ENCODE measurements around the gene AVP. TPM values are rescaled to one million over a fixed set of nuclear protein-coding genes. Genes with fewer than 3 reads are reported as not detected.

The AVP gene
- polyA plus RNA-seq, 1 donor (not counting 4 experiments of a cell fraction or from before 2014, with no cell fraction given): not detected

GRCh38 chr20:3111507-3111906, 27.0 kb upstream of the AVP start:
- DNase-seq (ENCODE audit: low read depth, low spot score) (no peak), FAIRE-seq (no peak)
- dilution Hi-C loops (cut with MboI; ENCODE audit: extremely low pct_ligation_motif_present, low sequenced_read_pairs): no loop called here
- no peaks in the 10 kb centered on the region for H3K79me2 ChIP-seq (ENCODE audit: control insufficient read depth, insufficient read depth, low read length)
- no peak overlapping the region for H3K4me2 ChIP-seq (ENCODE audit: control insufficient read depth, extremely low read depth, insufficient read depth, low read depth, low read length)
- H4K20me1 ChIP-seq (ENCODE audit: control insufficient read depth, extremely low read depth, insufficient read depth, low read length): peaks cover 6% of the 10 kb centered on the region
- no peaks in the 10 kb centered on the region for H3K9me1 ChIP-seq (ENCODE audit: control insufficient read depth, extremely low read depth, insufficient read depth, low read length)
- H3K9me3 ChIP-seq (ENCODE audit: control insufficient read depth, low read depth, low read length): no peaks in the 10 kb centered on the region
- no peak overlapping the region for H3K27ac ChIP-seq (ENCODE audit: control insufficient read depth, insufficient read depth, low read length)
- no peak overlapping the region for H3K9ac ChIP-seq (ENCODE audit: control insufficient read depth, extremely low read depth, insufficient read depth, low read length)
- no peaks in the 10 kb centered on the region for H3K4me1 ChIP-seq (ENCODE audit: control insufficient read depth, extremely low read depth, insufficient read depth, low read length)
- no peak overlapping the region for H2AFZ ChIP-seq (ENCODE audit: control insufficient read depth, low read length)
- TF ChIP-seq EZH2 (IDR thresholded peaks at IDR 0.05; ENCODE audit: low read length): no peak
- TF ChIP-seq CTCF (optimal IDR thresholded peaks at IDR 0.05 in 1 of 3, IDR thresholded peaks at IDR 0.05 in 1 of 3, conservative IDR thresholded peaks at IDR 0.05 in 1 of 3; ENCODE audit: extremely low read depth in 1 of 3, insufficient read depth in 2 of 3, low read length in 3 of 3): no peak
- peaks cover 1 to 4% of the 10 kb centered on the region in 2 experiments for H3K36me3 ChIP-seq (ENCODE audit: control insufficient read depth in 2 of 2, extremely low read depth in 1 of 2, insufficient read depth in 2 of 2, low read length in 2 of 2)
- H3K27me3 ChIP-seq (ENCODE audit: control insufficient read depth, extremely low read depth, insufficient read depth, low read length): no peaks in the 10 kb centered on the region
- H3K4me3 ChIP-seq (ENCODE audit: control insufficient read depth in 2 of 3, extremely low read depth in 1 of 3, insufficient read depth in 2 of 3, low read depth in 1 of 3, low read length in 3 of 3): no peak overlapping the region

- Histone ChIP-seq H3K4me3 (ENCODE audit: control insufficient read depth in 2 of 3, extremely low read depth in 1 of 3, insufficient read depth in 2 of 3, low read depth in 1 of 3, low read length in 3 of 3) (no peak overlapping the region), H3K79me2 (ENCODE audit: control insufficient read depth, insufficient read depth, low read length) (no peaks in the 10 kb centered on the region), H3K9ac (ENCODE audit: control insufficient read depth, extremely low read depth, insufficient read depth, low read length) (no peak overlapping the region), H3K4me1 (ENCODE audit: control insufficient read depth, extremely low read depth, insufficient read depth, low read length) (no peaks in the 10 kb centered on the region), H3K27me3 (ENCODE audit: control insufficient read depth, extremely low read depth, insufficient read depth, low read length) (no peaks in the 10 kb centered on the region), H3K27ac (ENCODE audit: control insufficient read depth, insufficient read depth, low read length) (no peak overlapping the region), H3K9me1 (ENCODE audit: control insufficient read depth, extremely low read depth, insufficient read depth, low read length) (no peaks in the 10 kb centered on the region), H4K20me1 (ENCODE audit: control insufficient read depth, extremely low read depth, insufficient read depth, low read length) (peaks cover 4% of the 10 kb centered on the region), H3K4me2 (ENCODE audit: control insufficient read depth, extremely low read depth, insufficient read depth, low read depth, low read length) (no peak overlapping the region), H3K9me3 (ENCODE audit: control insufficient read depth, low read depth, low read length) (no peaks in the 10 kb centered on the region), H2AFZ (ENCODE audit: control insufficient read depth, low read length) (no peak overlapping the region), H3K36me3 (ENCODE audit: control insufficient read depth in 2 of 2, extremely low read depth in 1 of 2, insufficient read depth in 2 of 2, low read length in 2 of 2) (peaks cover 0 to 4% of the 10 kb centered on the region in 2 experiments)
- FAIRE-seq: no peak
- dilution Hi-C loops (cut with MboI; ENCODE audit: extremely low pct_ligation_motif_present, low sequenced_read_pairs): no loop called here
- no peak for TF ChIP-seq EZH2 (IDR thresholded peaks at IDR 0.05; ENCODE audit: low read length)
- TF ChIP-seq CTCF (optimal IDR thresholded peaks at IDR 0.05 in 1 of 3, IDR thresholded peaks at IDR 0.05 in 1 of 3, conservative IDR thresholded peaks at IDR 0.05 in 1 of 3; ENCODE audit: extremely low read depth in 1 of 3, insufficient read depth in 2 of 3, low read length in 3 of 3): no peak
- DNase-seq (ENCODE audit: low read depth, low spot score): no peak
These were observed 25.1 kb upstream of the AVP start for GRCh38 chr20:3109350-3110302.

Measured in keratinocyte (primary cell).